ENCODE data around the gene NLRP9.

- no peak for TF ChIP-seq CTCF (IDR thresholded peaks at IDR 0.05 in 8 of 11, conservative IDR thresholded peaks at IDR 0.05 in 3 of 11)
- no peak for TF ChIP-seq POLR2A (IDR thresholded peaks at IDR 0.05)
- no peak for TF ChIP-seq POLR2AphosphoS5 (IDR thresholded peaks at IDR 0.05)
Measured at GRCh38 chr19:55676383-55676782, 61.8 kb downstream of the NLRP9 start.

Data from spleen (tissue), 7 donors.